RWPE1 (cell line): ENCODE data around the gene NCOR2.

Experiments used
- CTCF ChIA-PET: fragments of 350-600 bp; sonication (Branson Sonifier 250); formaldehyde crosslinking; extraction: SDS; loops from one replicate; lab custom pipeline; 2021; lab: Yijun Ruan, JAX
- POLR2A ChIA-PET: fragments of 400-600 bp; formaldehyde crosslinking; extraction: SDS; loops from one replicate; lab custom pipeline; 2020; ENCODE audit warnings: antibody characterized with exemption; ENCODE audit not compliant: low non-redundant PET; lab: Yijun Ruan, JAX
- DNase-seq: peaks from one replicate; pipeline ENCODE4 v3.0.0; 2012; ENCODE audit warnings: low spot score
- H3K27ac ChIP-seq: fragments of 450-650 bp; 2 replicates; pipeline ENCODE4 v1.5.1; 2017
- CTCF ChIP-seq: fragments of 450-650 bp; conservative IDR thresholded peaks from 2 replicates; pipeline ENCODE4 v1.5.1; 2017; ENCODE audit warnings: low read depth, mild to moderate bottlenecking

NCOR2 gene

GRCh38 chr12:124519746-124520145, 47.7 kb downstream of the NCOR2 start:
- no peak for TF ChIP-seq CTCF
- no peak for DNase-seq
- POLR2A ChIA-PET: no interaction called here

GRCh38 chr12:124518051-124518932, 49.1 kb downstream of the NCOR2 start:
- CTCF ChIA-PET: interaction anchor here (1.0 to 1.5 kb wide), 2 partner anchors 32 to 253 kb away, joined by 4 to 5 read pairs; no protein-coding TSS in a partner anchor
- POLR2A ChIA-PET: interaction anchor here (0.5 kb wide), 1 partner anchor 300 kb away, joined by 4 read pairs; no protein-coding TSS in a partner anchor
- no peak for TF ChIP-seq CTCF
- peak; percentile 95 for DNase-seq
- peak overlapping the region; percentile 100 for H3K27ac ChIP-seq

More at GRCh38 chr12:124519746-124520145, 47.7 kb downstream of the NCOR2 start:
- CTCF ChIA-PET: interaction anchor here (0.5 to 1.5 kb wide), 3 partner anchors 31 to 173 kb away, joined by 3 to 4 read pairs (median 4); no protein-coding TSS in a partner anchor
- H3K27ac ChIP-seq: peak overlapping the region; percentile 100
